Tibial artery (tissue), 4 donors: ENCODE data around the gene GPR153.

Source experiments
- DNase-seq, 2 donors: peaks; one replicate each; pipeline ENCODE4 v3.0.0-alpha.2; 2019
- H3K27ac ChIP-seq, 2 donors: fragments of 200-600 bp; sonication (generic) in 1 of 2; 1 replicate in 1 of 2; 2 replicates in 1 of 2; pipeline ENCODE4 v1.5.1; 2018 to 2019; ENCODE audit warnings: mild to moderate bottlenecking in 1 of 2
- H3K27me3 ChIP-seq, 2 donors: fragments of 200-600 bp; sonication (generic) in 1 of 2; one replicate each; pipeline versions ENCODE4 v1.5.1 to v1.6.0; 2016 to 2019
- H3K36me3 ChIP-seq, 3 donors: fragments of 200-600 bp; sonication (generic) in 2 of 3; one replicate each; pipeline ENCODE4 v1.5.1; 2016 to 2019; ENCODE audit warnings: mild to moderate bottlenecking in 2 of 3
- H3K4me1 ChIP-seq, 4 donors: fragments of 200-600 bp; sonication (generic) in 2 of 4; 1 replicate in 3 of 4; 2 replicates in 1 of 4; pipeline ENCODE4 v1.5.1; 2016 to 2019
- H3K4me3 ChIP-seq, 2 donors: fragments of 200-600 bp; sonication (generic) in 1 of 2; 1 replicate in 1 of 2; 2 replicates in 1 of 2; pipeline ENCODE4 v1.5.1; 2018 to 2019; ENCODE audit warnings: mild to moderate bottlenecking in 2 of 2
- H3K9me3 ChIP-seq, 3 donors: fragments of 200-600 bp; sonication (generic) in 1 of 3; one replicate each; pipeline ENCODE4 v1.5.1; 2016 to 2019
- intact Hi-C: fragments of 100-400 bp; cut with DNase I; formaldehyde crosslinking; loops from one replicate; pipeline ENCODE4 v1.15.0; 2023; ENCODE audit warnings: low total_unique reads
- TF ChIP-seq, protein P1 (sequence below), 2 experiments: fragments of 200-600 bp in 1 of 2; fragments of 450-650 bp in 1 of 2; IDR thresholded peaks; one replicate each; pipeline ENCODE4 v1.5.1; 2017 to 2019; ENCODE audit warnings: antibody characterized with exemption in 2 of 2, mild to moderate bottlenecking in 1 of 2, moderate library complexity in 1 of 2

GPR153 gene

DNA sequence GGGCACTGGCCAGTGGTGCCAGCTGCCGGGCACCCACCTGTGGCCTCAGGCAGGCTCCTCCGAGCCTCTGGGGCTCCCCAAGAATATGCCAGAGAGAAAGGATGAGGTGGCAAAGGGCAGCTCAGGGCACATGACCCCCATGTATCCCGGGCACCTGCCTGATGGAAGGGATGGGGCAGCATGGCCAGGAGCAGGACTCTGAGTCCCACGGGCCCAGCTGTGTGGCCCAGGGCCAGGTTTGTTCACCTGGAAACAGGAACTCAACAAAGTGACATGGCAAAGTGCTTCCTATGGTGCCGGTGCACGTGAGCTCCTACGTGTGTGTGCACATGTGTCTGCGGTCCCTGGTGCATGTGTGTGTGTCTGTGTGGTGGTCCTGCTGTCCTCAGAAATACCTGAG, 9.5 kb upstream of the GPR153 start:
- no peak for DNase-seq
- no peaks in the 10 kb centered on the region for H3K9me3 ChIP-seq
- H3K27ac ChIP-seq = no peak overlapping the region
- intact Hi-C loops = no loop called here
- H3K4me3 ChIP-seq = no peak overlapping the region
- no peaks in the 10 kb centered on the region for H3K36me3 ChIP-seq
- H3K27me3 ChIP-seq = no peaks in the 10 kb centered on the region
- H3K4me1 ChIP-seq = peaks cover 0 to 4% (median 0%) of the 10 kb centered on the region in 4 donors
- TF ChIP-seq, protein P1, sequence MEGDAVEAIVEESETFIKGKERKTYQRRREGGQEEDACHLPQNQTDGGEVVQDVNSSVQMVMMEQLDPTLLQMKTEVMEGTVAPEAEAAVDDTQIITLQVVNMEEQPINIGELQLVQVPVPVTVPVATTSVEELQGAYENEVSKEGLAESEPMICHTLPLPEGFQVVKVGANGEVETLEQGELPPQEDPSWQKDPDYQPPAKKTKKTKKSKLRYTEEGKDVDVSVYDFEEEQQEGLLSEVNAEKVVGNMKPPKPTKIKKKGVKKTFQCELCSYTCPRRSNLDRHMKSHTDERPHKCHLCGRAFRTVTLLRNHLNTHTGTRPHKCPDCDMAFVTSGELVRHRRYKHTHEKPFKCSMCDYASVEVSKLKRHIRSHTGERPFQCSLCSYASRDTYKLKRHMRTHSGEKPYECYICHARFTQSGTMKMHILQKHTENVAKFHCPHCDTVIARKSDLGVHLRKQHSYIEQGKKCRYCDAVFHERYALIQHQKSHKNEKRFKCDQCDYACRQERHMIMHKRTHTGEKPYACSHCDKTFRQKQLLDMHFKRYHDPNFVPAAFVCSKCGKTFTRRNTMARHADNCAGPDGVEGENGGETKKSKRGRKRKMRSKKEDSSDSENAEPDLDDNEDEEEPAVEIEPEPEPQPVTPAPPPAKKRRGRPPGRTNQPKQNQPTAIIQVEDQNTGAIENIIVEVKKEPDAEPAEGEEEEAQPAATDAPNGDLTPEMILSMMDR (IDR thresholded peaks at IDR 0.05) = no peak

DNA sequence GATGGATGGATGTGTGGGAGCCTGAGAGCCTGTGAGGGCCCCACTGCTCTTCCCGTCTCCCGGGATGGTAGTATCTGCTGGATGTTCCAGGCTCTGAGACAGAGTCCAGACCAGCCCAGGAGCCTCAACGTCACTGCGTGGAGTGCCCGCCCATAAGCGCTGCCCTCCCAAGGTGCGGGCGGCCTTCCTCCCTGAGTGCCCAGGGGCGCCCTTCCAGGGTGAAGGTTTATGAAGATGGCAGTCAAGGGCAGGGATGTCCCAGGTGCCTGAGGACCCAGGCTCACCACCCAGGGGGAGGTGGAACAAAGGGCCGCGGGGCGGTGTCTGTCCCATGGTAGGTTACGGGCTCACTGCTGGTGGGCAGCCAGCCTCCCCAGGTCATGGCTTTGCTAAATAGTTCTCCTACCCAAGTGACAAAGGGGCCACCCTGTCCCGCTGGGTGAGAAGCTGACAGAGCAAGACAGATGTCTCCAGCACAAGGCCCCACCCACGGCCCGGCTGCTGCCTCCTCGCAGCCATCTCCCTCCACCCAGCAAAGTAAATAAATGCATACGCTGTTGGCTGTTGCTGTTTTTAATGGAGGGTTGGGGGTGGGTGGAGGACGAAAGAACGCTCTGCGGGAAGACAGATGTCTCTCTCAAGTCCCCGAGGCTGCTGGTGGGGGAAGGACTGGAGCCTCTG, 9.0 kb upstream of the GPR153 start:
- intact Hi-C loops = no loop called here
- Histone ChIP-seq H3K27ac (no peak overlapping the region), H3K36me3 (no peaks in the 10 kb centered on the region), H3K4me1 (peaks cover 0 to 4% (median 0%) of the 10 kb centered on the region in 4 donors), H3K4me3 (no peak overlapping the region), H3K27me3 (peaks cover 0 to under 1% of the 10 kb centered on the region in 2 donors), H3K9me3 (no peaks in the 10 kb centered on the region)
- DNase-seq = no peak
- TF ChIP-seq, protein P1 (IDR thresholded peaks at IDR 0.05) = no peak

DNA sequence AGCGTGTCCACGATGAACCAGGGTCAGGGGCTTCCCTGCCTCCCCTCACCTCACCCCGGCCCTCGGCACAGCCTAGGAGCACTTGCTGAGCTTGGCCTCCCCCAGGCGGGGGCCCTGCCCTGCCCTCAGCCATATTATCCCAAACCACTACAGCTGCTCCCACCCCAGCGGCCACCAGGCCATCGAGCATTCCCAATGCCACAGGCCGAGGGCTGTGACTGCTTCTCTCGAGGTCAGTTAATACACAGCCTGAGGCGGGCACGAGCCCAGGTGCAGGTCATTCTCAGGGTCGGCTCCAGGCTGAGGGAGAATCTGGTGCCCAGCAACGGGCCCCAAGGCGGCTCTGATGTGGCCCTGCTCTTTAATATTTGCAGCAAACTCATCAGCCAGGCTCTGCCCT, 8.4 kb upstream of the GPR153 start:
- Histone ChIP-seq H3K9me3 (no peaks in the 10 kb centered on the region), H3K36me3 (no peaks in the 10 kb centered on the region), H3K4me3 (no peak overlapping the region), H3K27me3 (peaks cover 0 to 6% of the 10 kb centered on the region in 2 donors), H3K27ac (no peak overlapping the region), H3K4me1 (peaks cover 0 to 4% (median 0%) of the 10 kb centered on the region in 4 donors)
- TF ChIP-seq, protein P1 (IDR thresholded peaks at IDR 0.05) = no peak
- intact Hi-C loops = no loop called here
- DNase-seq = no peak

DNA sequence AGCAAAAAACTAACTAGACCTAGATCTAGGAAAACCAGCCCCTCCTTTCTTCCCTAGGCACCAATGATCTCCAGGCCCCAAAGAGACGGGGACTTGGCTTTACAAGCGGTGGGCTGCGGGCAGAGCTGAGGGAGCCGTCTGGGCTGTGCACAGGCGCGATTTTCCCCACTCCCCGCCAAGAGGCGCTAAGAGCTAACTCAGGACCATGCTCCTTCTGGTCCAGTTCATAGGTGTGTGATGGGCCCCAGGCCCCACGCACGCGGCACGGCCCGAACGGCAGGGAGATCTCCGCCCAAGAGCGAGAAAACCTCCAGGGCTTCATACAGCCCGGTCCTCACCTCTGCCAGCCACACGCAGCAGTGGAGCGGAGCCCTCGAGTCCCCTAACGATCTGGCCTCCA, 7.5 kb upstream of the GPR153 start:
- intact Hi-C loops = no loop called here
- no peak for DNase-seq
- H3K27ac ChIP-seq = no peak overlapping the region
- H3K36me3 ChIP-seq = no peaks in the 10 kb centered on the region
- H3K9me3 ChIP-seq = no peaks in the 10 kb centered on the region
- TF ChIP-seq, protein P1 (IDR thresholded peaks at IDR 0.05) = no peak
- H3K4me3 ChIP-seq = no peak overlapping the region
- H3K27me3 ChIP-seq = peaks cover 0 to 14% of the 10 kb centered on the region in 2 donors
- H3K4me1 ChIP-seq = peaks cover 0 to 5% (median 0%) of the 10 kb centered on the region in 4 donors

DNA sequence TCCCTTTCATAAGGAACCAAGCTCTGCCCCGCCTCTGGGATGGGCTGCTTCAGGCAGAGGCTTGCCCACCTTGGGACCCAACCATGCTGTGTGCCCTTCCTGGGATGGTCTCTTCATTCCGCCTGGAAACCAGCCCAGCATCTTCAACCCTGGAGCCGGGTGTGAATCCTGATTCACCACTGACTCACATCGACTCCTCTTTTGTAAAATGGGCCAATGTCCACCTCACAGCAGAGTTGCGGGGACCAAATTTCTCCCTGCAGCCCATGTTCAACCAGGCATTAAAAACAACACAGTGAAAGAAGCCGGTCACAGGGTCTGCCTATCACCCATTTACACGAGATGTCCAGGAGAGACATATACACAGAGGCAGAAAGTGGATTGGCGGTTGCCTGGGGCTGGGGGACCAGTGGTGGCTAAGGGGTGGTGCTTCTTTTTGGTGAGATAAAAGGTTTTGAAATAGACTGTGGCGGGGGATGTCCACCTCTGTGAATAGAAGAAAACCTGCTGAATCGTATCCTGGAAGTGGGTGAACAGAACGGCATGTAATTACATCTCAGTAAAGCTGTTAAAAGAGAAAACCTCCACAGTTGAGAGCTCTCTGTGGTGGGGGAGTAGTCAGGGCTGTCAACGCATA, 6.9 kb upstream of the GPR153 start:
- no peaks in the 10 kb centered on the region for H3K36me3 ChIP-seq
- no peak overlapping the region for H3K4me3 ChIP-seq
- H3K27me3 ChIP-seq = peaks cover 0 to 20% of the 10 kb centered on the region in 2 donors
- DNase-seq = no peak
- TF ChIP-seq, protein P1 (IDR thresholded peaks at IDR 0.05) = no peak
- intact Hi-C loops = no loop called here
- no peak overlapping the region for H3K27ac ChIP-seq
- no peaks in the 10 kb centered on the region for H3K9me3 ChIP-seq
- H3K4me1 ChIP-seq = peaks cover 0 to 3% (median 0%) of the 10 kb centered on the region in 4 donors
